ENCODE measurements around the gene CHD5.

CHD5 gene

GRCh38 chr1:6154525-6155319, 25.4 kb downstream of the CHD5 start:
- Histone ChIP-seq H3K9ac (ENCODE audit: low read depth, low read length, poor library complexity, severe bottlenecking) (peak overlapping the region; percentile 64), H3K36me3 (ENCODE audit: insufficient read depth, low read length) (no peaks in the 10 kb centered on the region), H3F3A (ENCODE audit: low read depth) (peaks cover 4% of the 10 kb centered on the region; the same call in 1 of the 2 replicates), H4K20me1 (ENCODE audit: insufficient read depth, low read length, poor library complexity, severe bottlenecking) (no peaks in the 10 kb centered on the region), H2AFZ (ENCODE audit: low read length) (no peak overlapping the region), H3K4me2 (ENCODE audit: low read depth, low read length, poor library complexity, severe bottlenecking) (peak overlapping the region; percentile 74), H3K27me3 (ENCODE audit: insufficient read depth, low read length, poor library complexity, severe bottlenecking) (no peaks in the 10 kb centered on the region), H3K4me1 (ENCODE audit: insufficient read depth, low read length, poor library complexity, severe bottlenecking) (peaks cover 28% of the 10 kb centered on the region), H3K79me2 (ENCODE audit: insufficient read depth, low read length) (peaks cover 8% of the 10 kb centered on the region; the same call in 1 of the 2 replicates), H3K9me3 (ENCODE audit: insufficient read depth, low read depth, low read length) (no peaks in the 10 kb centered on the region), H3K9me2 (replicated peaks; ENCODE audit: low read depth, low read length) (no peaks in the 10 kb centered on the region), H3K4me3 (ENCODE audit: low read length, poor library complexity, severe bottlenecking) (peak overlapping the region; percentile 61)
- TF ChIP-seq EZH2phosphoT487 (IDR thresholded peaks at IDR 0.05; ENCODE audit: borderline replicate concordance) (no peak), CTCF (conservative IDR thresholded peaks at IDR 0.05; ENCODE audit: low read length) (peak; percentile 26; the same call in 1 of the 2 replicates)

- Histone ChIP-seq H3K4me2 (ENCODE audit: low read depth, low read length, poor library complexity, severe bottlenecking) (peak overlapping the region; percentile 74), H3K36me3 (ENCODE audit: insufficient read depth, low read length) (no peaks in the 10 kb centered on the region), H3K27me3 (ENCODE audit: insufficient read depth, low read length, poor library complexity, severe bottlenecking) (no peaks in the 10 kb centered on the region), H3F3A (ENCODE audit: low read depth) (peaks cover 4% of the 10 kb centered on the region; the same call in 1 of the 2 replicates), H3K4me1 (ENCODE audit: insufficient read depth, low read length, poor library complexity, severe bottlenecking) (peaks cover 28% of the 10 kb centered on the region), H3K9me3 (ENCODE audit: insufficient read depth, low read depth, low read length) (no peaks in the 10 kb centered on the region), H3K9ac (ENCODE audit: low read depth, low read length, poor library complexity, severe bottlenecking) (no peak overlapping the region), H3K79me2 (ENCODE audit: insufficient read depth, low read length) (peaks cover 8% of the 10 kb centered on the region; the same call in 1 of the 2 replicates), H3K4me3 (ENCODE audit: low read length, poor library complexity, severe bottlenecking) (peak overlapping the region; percentile 16), H3K9me2 (replicated peaks; ENCODE audit: low read depth, low read length) (no peaks in the 10 kb centered on the region), H4K20me1 (ENCODE audit: insufficient read depth, low read length, poor library complexity, severe bottlenecking) (no peaks in the 10 kb centered on the region), H2AFZ (ENCODE audit: low read length) (no peak overlapping the region)
- no peak for TF ChIP-seq CTCF (conservative IDR thresholded peaks at IDR 0.05; ENCODE audit: low read length)
- no peak for TF ChIP-seq EZH2phosphoT487 (IDR thresholded peaks at IDR 0.05; ENCODE audit: borderline replicate concordance)
These were observed 27.2 kb downstream of the CHD5 start for GRCh38 chr1:6152882-6153281.

GRCh38 chr1:6152181-6152580, 27.9 kb downstream of the CHD5 start:
- peaks cover 28% of the 10 kb centered on the region for H3K4me1 ChIP-seq (ENCODE audit: insufficient read depth, low read length, poor library complexity, severe bottlenecking)
- H3K79me2 ChIP-seq (ENCODE audit: insufficient read depth, low read length) = peaks cover 8% of the 10 kb centered on the region; the same call in 1 of the 2 replicates
- H2AFZ ChIP-seq (ENCODE audit: low read length) = no peak overlapping the region
- peak overlapping the region; percentile 74 for H3K4me2 ChIP-seq (ENCODE audit: low read depth, low read length, poor library complexity, severe bottlenecking)
- H3F3A ChIP-seq (ENCODE audit: low read depth) = peaks cover 4% of the 10 kb centered on the region; the same call in 1 of the 2 replicates
- no peak for TF ChIP-seq EZH2phosphoT487 (IDR thresholded peaks at IDR 0.05; ENCODE audit: borderline replicate concordance)
- no peak for TF ChIP-seq CTCF (conservative IDR thresholded peaks at IDR 0.05; ENCODE audit: low read length)
- H3K4me3 ChIP-seq (ENCODE audit: low read length, poor library complexity, severe bottlenecking) = no peak overlapping the region
- no peaks in the 10 kb centered on the region for H3K27me3 ChIP-seq (ENCODE audit: insufficient read depth, low read length, poor library complexity, severe bottlenecking)
- no peaks in the 10 kb centered on the region for H3K36me3 ChIP-seq (ENCODE audit: insufficient read depth, low read length)
- no peak overlapping the region for H3K9ac ChIP-seq (ENCODE audit: low read depth, low read length, poor library complexity, severe bottlenecking)
- no peaks in the 10 kb centered on the region for H3K9me3 ChIP-seq (ENCODE audit: insufficient read depth, low read depth, low read length)
- H3K9me2 ChIP-seq (replicated peaks; ENCODE audit: low read depth, low read length) = no peaks in the 10 kb centered on the region
- no peaks in the 10 kb centered on the region for H4K20me1 ChIP-seq (ENCODE audit: insufficient read depth, low read length, poor library complexity, severe bottlenecking)

All from Loucy (cell line).